Right lobe of liver (tissue), 6 donors: ENCODE data around the gene KCNAB1. TPM values are rescaled to one million over a fixed set of nuclear protein-coding genes. Genes with fewer than 3 reads are reported as not detected.

Source experiments
- ATAC-seq, 4 donors: fragments of 200-7000 bp; cut with Tn5 transposase; one replicate each; pipeline ENCODE4 v1.9.1; 2020; ENCODE audit warnings: mild to moderate bottlenecking in 4 of 4, moderate library complexity in 4 of 4
- DNase-seq, 3 donors: peaks; one replicate each; pipeline ENCODE4 v3.0.0-alpha.2; 2020
- H3K27ac ChIP-seq, 3 donors: fragments of 200-600 bp; one replicate each; pipeline ENCODE4 v1.8.0; 2022
- H3K27me3 ChIP-seq, 2 donors: fragments of 200-600 bp; one replicate each; pipeline ENCODE4 v1.8.0; 2022
- H3K36me3 ChIP-seq, 4 donors: fragments of 200-600 bp; sonication (generic) in 1 of 4; one replicate each; pipeline versions ENCODE4 v1.5.1 to v1.8.0; 2017 to 2022; ENCODE audit warnings: control low read depth in 1 of 4
- H3K4me1 ChIP-seq, 4 donors: fragments of 200-600 bp; sonication (generic) in 1 of 4; one replicate each; pipeline versions ENCODE4 v1.5.1 to v1.8.0; 2017 to 2022; ENCODE audit warnings: control low read depth in 1 of 4
- H3K4me3 ChIP-seq, 3 donors: fragments of 200-600 bp; one replicate each; pipeline ENCODE4 v1.8.0; 2022
- H3K9me3 ChIP-seq, 4 donors: fragments of 200-600 bp; sonication (generic) in 1 of 4; one replicate each; pipeline versions ENCODE4 v1.5.1 to v1.8.0; 2017 to 2022; ENCODE audit warnings: control low read depth in 1 of 4
- CTCF ChIP-seq, 4 donors: fragments of 200-600 bp in 3 of 4; fragments of 450-650 bp in 1 of 4; IDR thresholded peaks; one replicate each; pipeline versions ENCODE4 v1.5.1 to v1.8.0; 2016 to 2022; ENCODE audit warnings: antibody characterized with exemption in 4 of 4, mild to moderate bottlenecking in 2 of 4
- POLR2A ChIP-seq: fragments of 450-650 bp; IDR thresholded peaks from one replicate; pipeline ENCODE4 v1.6.1; 2017; ENCODE audit warnings: antibody characterized with exemption, mild to moderate bottlenecking
- WGBS: methylation state at CpG from one replicate; pipeline ENCODE4 v1.1.6; 2018; ENCODE audit warnings: low coverage, low lambda C conversion rate; ENCODE audit not compliant: insufficient coverage; ENCODE audit errors: missing lambda C conversion rate; 5-methylcytosine and 5-hydroxymethylcytosine counted together
- intact Hi-C, 2 donors: fragments of 100-400 bp; cut with DNase I; formaldehyde crosslinking; loops; one replicate each; pipeline versions ENCODE4 v1.11.2 to v1.14.1; 2022
- total RNA-seq, 6 experiments: library from RNA; depleted of rRNA in 2 of 6; stranded (reverse); fragments of >200 nt in 2 of 6; fragmentation: NEBNext Ultra II Directional in 3 of 6; extraction: Animal tissue kit (Norgen Biotek cat#: 25700) in 3 of 6; gene quantifications; one replicate each; pipeline versions ENCODE4 v1.1.0 to v1.2.4, GENCODE V29; 2016 to 2023
- donor health status: DM: no; HTN: yes; CAD: no.
- donor health status: DM: no; HTN: no; CAD: no.
- donor health status: DM: no; HTN: no; CAD: no.
- donor health status: DM: no; HTN: yes; CAD: no.
- donor health status: DM: no; HTN: yes; CAD: no.

KCNAB1 gene
- total RNA-seq, 6 experiments from 2014 or later, result 0.15 to 1.8 (median 0.64) TPM; not detected in 2

GRCh38 chr3:156548041-156548687, 427.8 kb downstream of the KCNAB1 start:
- intact Hi-C loops, result no loop called here
- Histone ChIP-seq H3K4me1 (peaks cover 0 to 13% (median 1%) of the 10 kb centered on the region in 4 donors), H3K4me3 (no peak overlapping the region), H3K36me3 (peaks cover 0 to 74% (median 17%) of the 10 kb centered on the region in 4 donors), H3K9me3 (no peaks in the 10 kb centered on the region), H3K27ac (no peak overlapping the region), H3K27me3 (no peaks in the 10 kb centered on the region)
- no peak for ATAC-seq
- no peak for DNase-seq
- TF ChIP-seq CTCF (IDR thresholded peaks at IDR 0.05), result no peak
- TF ChIP-seq POLR2A, result no peak
- WGBS, result 72% methylated on average over 4 of the region's 4 CpGs

- peaks cover 0 to 67% (median 14%) of the 10 kb centered on the region in 4 donors for H3K36me3 ChIP-seq
- ATAC-seq (no peak), DNase-seq (no peak)
- intact Hi-C loops, result no loop called here
- H3K4me3 ChIP-seq, result no peak overlapping the region
- no peak overlapping the region for H3K27ac ChIP-seq
- TF ChIP-seq CTCF (IDR thresholded peaks at IDR 0.05) (no peak), POLR2A (no peak)
- 74% methylated on average over 6 of the region's 6 CpGs for WGBS
- peaks cover 0 to 19% (median 2%) of the 10 kb centered on the region in 4 donors for H3K4me1 ChIP-seq
- H3K27me3 ChIP-seq, result no peaks in the 10 kb centered on the region
- no peaks in the 10 kb centered on the region for H3K9me3 ChIP-seq
Measured at GRCh38 chr3:156548902-156549301, 428.5 kb downstream of the KCNAB1 start.

GRCh38 chr3:156551261-156551660, 430.9 kb downstream of the KCNAB1 start:
- Histone ChIP-seq H3K36me3 (peaks cover 0 to 46% (median 8%) of the 10 kb centered on the region in 4 donors), H3K4me1 (peaks cover 0 to 19% (median 2%) of the 10 kb centered on the region in 4 donors), H3K9me3 (no peaks in the 10 kb centered on the region), H3K27ac (no peak overlapping the region), H3K4me3 (no peak overlapping the region), H3K27me3 (no peaks in the 10 kb centered on the region)
- no peak for ATAC-seq
- intact Hi-C loops, result loop anchor here (10.0 kb wide), 1 partner anchor 124 kb away; the partner anchor contains the start of gene TIPARP (in 2 of the 2)
- DNase-seq, result no peak
- TF ChIP-seq CTCF (IDR thresholded peaks at IDR 0.05) (no peak), POLR2A (no peak)
- 46% methylated on average over 3 of the region's 4 CpGs for WGBS

GRCh38 chr3:156551746-156552145, 431.4 kb downstream of the KCNAB1 start:
- Histone ChIP-seq H3K4me1 (peaks cover 0 to 19% (median 2%) of the 10 kb centered on the region in 4 donors), H3K9me3 (no peaks in the 10 kb centered on the region), H3K27ac (no peak overlapping the region), H3K4me3 (no peak overlapping the region), H3K27me3 (no peaks in the 10 kb centered on the region), H3K36me3 (peaks cover 0 to 41% (median 8%) of the 10 kb centered on the region in 4 donors)
- no peak for TF ChIP-seq CTCF (IDR thresholded peaks at IDR 0.05)
- no peak for TF ChIP-seq POLR2A
- DNase-seq (no peak), ATAC-seq (no peak)
- intact Hi-C loops, result loop anchor here (10.0 kb wide), 1 partner anchor 123 kb away; the partner anchor contains the start of gene TIPARP (in 2 of the 2)
- WGBS, result 70% methylated on average over 2 of the region's 4 CpGs
